Measurements from ENCODE around the gene DOK6.

DOK6 gene

GRCh38 chr18:69843015-69843414 is 442.3 kb downstream of the DOK6 start:
- TF ChIP-seq CTCF (IDR thresholded peaks at IDR 0.05; ENCODE audit: extremely low read depth, missing control alignments) = no peak

GRCh38 chr18:69844656-69845055 is 444.0 kb downstream of the DOK6 start:
- no peak for DNase-seq (ENCODE audit: low spot score)

More at GRCh38 chr18:69843015-69843414, 442.3 kb downstream of the DOK6 start:
- no peak for DNase-seq (ENCODE audit: low spot score)

GRCh38 chr18:69845593-69846506 is 445.2 kb downstream of the DOK6 start:
- TF ChIP-seq CTCF (IDR thresholded peaks at IDR 0.05; ENCODE audit: extremely low read depth, missing control alignments) = no peak
- no peak for DNase-seq (ENCODE audit: low spot score)

More at GRCh38 chr18:69844656-69845055, 444.0 kb downstream of the DOK6 start:
- no peak for TF ChIP-seq CTCF (IDR thresholded peaks at IDR 0.05; ENCODE audit: extremely low read depth, missing control alignments)

- DNase-seq (ENCODE audit: low spot score) = no peak
- no peak for TF ChIP-seq CTCF (IDR thresholded peaks at IDR 0.05; ENCODE audit: extremely low read depth, missing control alignments)
These were observed 452.4 kb downstream of the DOK6 start for GRCh38 chr18:69853051-69853450.

- no peak for DNase-seq (ENCODE audit: low spot score)
- TF ChIP-seq CTCF (IDR thresholded peaks at IDR 0.05; ENCODE audit: extremely low read depth, missing control alignments) = no peak
These were observed 453.8 kb downstream of the DOK6 start for GRCh38 chr18:69854455-69854854.

GRCh38 chr18:69858897-69859296 is 458.2 kb downstream of the DOK6 start:
- no peak for DNase-seq (ENCODE audit: low spot score)
- no peak for TF ChIP-seq CTCF (IDR thresholded peaks at IDR 0.05; ENCODE audit: extremely low read depth, missing control alignments)

- DNase-seq (ENCODE audit: low spot score) = peak; percentile 24
These were observed 464.1 kb downstream of the DOK6 start for GRCh38 chr18:69864802-69865201.

GRCh38 chr18:69865776-69866175 is 465.1 kb downstream of the DOK6 start:
- TF ChIP-seq CTCF (IDR thresholded peaks at IDR 0.05; ENCODE audit: extremely low read depth, missing control alignments) = no peak
- DNase-seq (ENCODE audit: low spot score) = no peak
